GM12878 (cell line): Measurements from ENCODE around the gene ACP4. TPM values are rescaled to one million over a fixed set of nuclear protein-coding genes. Genes with fewer than 3 reads are reported as not detected.

Source experiments
- ATAC-seq: fragments of 200-7000 bp; cut with Tn5 transposase; 3 replicates; pipeline ENCODE4 v1.9.1; 2020; ENCODE audit warnings: mild to moderate bottlenecking, moderate library complexity
- BruUV-seq: library from RNA; stranded (reverse); fragments of 400-500 nt; replicated peaks from 2 replicates; lab custom pipeline; 2021; lab: Mats Ljungman, UMichigan
- CTCF ChIA-PET: fragments of 300-600 bp; sonication (Branson Sonifier 250); formaldehyde crosslinking; extraction: SDS; loops from one replicate; lab custom pipeline; 2021; ENCODE audit warnings: inconsistent platforms; lab: Yijun Ruan, JAX
- POLR2A ChIA-PET: fragments of 350-600 bp; formaldehyde crosslinking; extraction: SDS; loops from one replicate; lab custom pipeline; 2021; ENCODE audit warnings: inconsistent platforms; lab: Charles Lee
- RAD21 ChIA-PET: fragments of 300-600 bp; sonication (Branson Sonifier 250); formaldehyde crosslinking; loops from one replicate; lab custom pipeline; 2023; ENCODE audit warnings: antibody characterized with exemption; ENCODE audit not compliant: unreplicated experiment; lab: Charles Lee
- SMC1A ChIA-PET: fragments of 300-600 bp; sonication (Branson Sonifier 250); formaldehyde crosslinking; loops from one replicate; lab custom pipeline; 2023; ENCODE audit not compliant: unreplicated experiment, uncharacterized antibody; lab: Charles Lee
- DNase-seq: peaks from one replicate; pipeline ENCODE4 v3.0.0-alpha.2; 2011; ENCODE audit warnings: low read depth, low spot score
- FAIRE-seq: peaks from 3 replicates; lab custom pipeline; 2011; peaks lifted over from hg19 to GRCh38; lab: Jason Lieb, UNC
- H2AFZ ChIP-seq: 2 replicates; pipeline ENCODE4 v1.6.0; 2011; ENCODE audit warnings: low read depth, low read length, control low read depth; ENCODE audit not compliant: control insufficient read depth
- H3K27ac ChIP-seq: 2 replicates; pipeline ENCODE4 v1.5.1; 2011; ENCODE audit warnings: control low read depth; ENCODE audit not compliant: control insufficient read depth, insufficient read depth
- H3K27me3 ChIP-seq, 2 experiments: replicated peaks in 1 of 2; 2 replicates each; pipeline versions ENCODE4 v1.6.0 to v1.6.1; 2011; ENCODE audit warnings: low read length in 1 of 2; ENCODE audit not compliant: control insufficient read depth in 2 of 2, insufficient read depth in 2 of 2
- H3K36me3 ChIP-seq, 2 experiments: 2 replicates each; pipeline ENCODE4 v1.5.1; 2011; ENCODE audit warnings: low read length in 1 of 2; ENCODE audit not compliant: control insufficient read depth in 2 of 2, insufficient read depth in 2 of 2
- H3K4me1 ChIP-seq: 2 replicates; pipeline ENCODE4 v1.6.1; 2011; ENCODE audit warnings: mild to moderate bottlenecking, low read length, moderate library complexity, mixed read lengths; ENCODE audit not compliant: control insufficient read depth, insufficient read depth
- H3K4me2 ChIP-seq: 2 replicates; pipeline ENCODE4 v1.6.0; 2011; ENCODE audit warnings: control low read depth; ENCODE audit not compliant: control insufficient read depth, insufficient read depth
- H3K4me3 ChIP-seq: fragments of 200-600 bp; sonication (generic); 2 replicates; pipeline ENCODE4 v1.5.1; 2016
- H3K79me2 ChIP-seq: 2 replicates; pipeline ENCODE4 v1.6.0; 2011; ENCODE audit warnings: low read length; ENCODE audit not compliant: control insufficient read depth, insufficient read depth
- H3K9ac ChIP-seq: 2 replicates; pipeline ENCODE4 v1.8.0; 2011; ENCODE audit warnings: low read length, control low read depth, mixed read lengths; ENCODE audit not compliant: control insufficient read depth, insufficient read depth
- H3K9me3 ChIP-seq: replicated peaks from 3 replicates; pipeline ENCODE4 v1.5.1; 2011; ENCODE audit warnings: mild to moderate bottlenecking, low read length; ENCODE audit not compliant: control insufficient read depth, insufficient read depth
- H4K20me1 ChIP-seq: 2 replicates; pipeline ENCODE4 v1.6.0; 2011; ENCODE audit not compliant: control insufficient read depth, insufficient read depth
- BMI1 ChIP-seq: fragments of 450-650 bp; IDR thresholded peaks from 2 replicates; pipeline ENCODE4 v1.6.1; 2016; ENCODE audit warnings: mild to moderate bottlenecking, moderate library complexity, borderline replicate concordance
- IKZF2 ChIP-seq, 2 experiments: fragments of 450-650 bp; IDR thresholded peaks; 2 replicates each; pipeline ENCODE4 v1.6.1; 2017; ENCODE audit warnings: mild to moderate bottlenecking in 2 of 2, moderate library complexity in 2 of 2
- KAT2A ChIP-seq: conservative IDR thresholded peaks from 2 replicates; pipeline ENCODE4 v1.6.1; 2011; ENCODE audit warnings: low read depth, low read length; ENCODE audit not compliant: control insufficient read depth
- MTA3 ChIP-seq: IDR thresholded peaks from 2 replicates; pipeline ENCODE4 v1.6.1; 2012; ENCODE audit warnings: low read length, inconsistent platforms, borderline replicate concordance
- WRNIP1 ChIP-seq: IDR thresholded peaks from 2 replicates; pipeline ENCODE4 v1.6.1; 2011; ENCODE audit warnings: low read depth, low read length, improper control_type of control experiment, borderline replicate concordance
- WGBS: methylation state at CpG from one replicate; pipeline ENCODE4 v1.1.6; 2016; ENCODE audit warnings: low lambda C conversion rate; ENCODE audit not compliant: insufficient replicate concordance, insufficient coverage; ENCODE audit errors: missing lambda C conversion rate; 5-methylcytosine and 5-hydroxymethylcytosine counted together
- in situ Hi-C: fragments of 300-500 bp; cut with MboI; formaldehyde crosslinking; loops from 9 replicates; pipeline ENCODE4 v1.14.3; 2018; ENCODE audit warnings: mixed read lengths
- intact Hi-C: fragments of 100-400 bp; cut with micrococcal nuclease; formaldehyde crosslinking; loops from one replicate; pipeline ENCODE4 v1.14.2; 2022; ENCODE audit not compliant: unreplicated experiment
- polyA plus RNA-seq, 11 experiments: library from polyadenylated mRNA; depleted of rRNA in 4 of 11; unstranded in 6 of 11; stranded (reverse) in 5 of 11; fragments of >200 nt; fragmentation: Nextera tagmentation in 4 of 11; fragmentation: Illumina TruSeq in 1 of 11; extraction: Ambion mirVana in 4 of 11; extraction: Trizol in 1 of 11; gene quantifications; 1 replicate in 1 of 11; 2 replicates in 10 of 11; pipeline versions ENCODE4 v1.2.1 to v1.2.3, GENCODE V29; 2011 to 2016; ENCODE audit warnings: inconsistent platforms in 2 of 11, missing spikeins in 2 of 11, low read depth in 1 of 11
- total RNA-seq, 4 experiments: library from RNA; depleted of rRNA in 3 of 4; stranded (reverse); fragments of >200 nt in 3 of 4; fragmentation: Illumina TruSeq in 1 of 4; extraction: Trizol in 1 of 4; gene quantifications; 2 replicates each; pipeline versions ENCODE4 v1.2.1 to v1.2.3, GENCODE V29; 2013 to 2021
- TF ChIP-seq, protein P1 (sequence below): IDR thresholded peaks from 2 replicates; pipeline ENCODE4 v1.6.1; 2011; ENCODE audit warnings: borderline replicate concordance, low read depth, mild to moderate bottlenecking, moderate library complexity, mixed read lengths, low read length; ENCODE audit not compliant: insufficient read depth; ENCODE audit errors: extremely low read length

Gene ACP4
- total and polyA plus RNA-seq, 10 of the 15 experiments (the other 5 are each of a cell fraction or from before 2014, with no cell fraction given), result not detected

DNA sequence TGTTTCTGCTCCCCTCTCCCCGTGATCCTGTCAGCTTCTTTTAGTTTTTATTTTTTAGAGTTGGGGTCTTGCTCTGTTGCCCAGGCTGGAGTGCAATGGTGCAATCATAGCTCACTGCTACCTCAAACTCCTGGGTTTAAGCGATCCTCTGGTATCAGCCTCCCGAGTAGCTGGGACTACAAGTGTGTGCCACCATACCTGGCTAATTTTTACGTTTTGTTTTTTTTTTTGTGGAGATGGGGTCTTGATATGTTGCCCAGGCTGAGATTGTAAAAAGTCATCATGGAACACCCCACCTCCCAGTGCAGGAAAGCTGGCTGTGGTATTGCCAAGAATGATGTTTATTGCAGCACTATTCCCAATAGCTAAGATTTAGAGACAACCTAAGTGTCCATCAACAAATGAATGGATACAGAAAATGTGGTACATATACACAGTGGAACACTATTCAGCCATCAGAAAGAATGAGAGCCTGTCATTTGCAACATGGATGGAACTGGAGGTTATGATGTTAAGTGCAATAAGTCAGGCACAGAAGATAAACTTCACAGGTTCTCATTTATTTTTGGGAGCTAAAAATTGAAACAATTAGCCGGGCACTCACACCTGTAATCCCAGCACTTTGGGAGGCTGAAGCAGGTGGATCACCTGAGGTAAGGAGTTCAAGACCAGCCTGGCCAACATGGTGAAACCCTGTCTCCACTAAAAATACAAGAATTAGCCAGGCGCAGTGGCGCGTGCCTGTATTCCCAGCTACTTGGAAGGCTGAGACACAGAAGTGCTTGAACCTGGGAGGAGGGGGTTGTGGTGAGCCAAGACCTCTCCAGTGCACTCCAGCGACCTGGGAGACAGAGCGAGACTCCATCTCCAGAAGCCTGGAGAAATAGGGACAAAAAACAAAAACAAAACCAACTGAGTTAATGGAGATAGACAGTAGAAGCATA is 49.8 kb downstream of the ACP4 start:
- no peak for DNase-seq
- H3K27me3 ChIP-seq, result no peaks in the 10 kb centered on the region
- ChIA-PET SMC1A (interaction anchor here (4.6 kb wide), 1 partner anchor 81 kb away, joined by 37 read pairs; no protein-coding TSS in a partner anchor), POLR2A (interaction anchor here (0.7 to 1.7 kb wide), 2 partner anchors 25 to 84 kb away, joined by 3 to 5 read pairs; no protein-coding TSS in a partner anchor), RAD21 (interaction anchor here (1.4 to 4.6 kb wide), 2 partner anchors 66 to 81 kb away, joined by 4 to 41 read pairs; no protein-coding TSS in a partner anchor), CTCF (interaction anchor here (0.7 to 3.6 kb wide), 3 partner anchors 10 to 82 kb away, joined by 3 to 40 read pairs (median 3); no protein-coding TSS in a partner anchor)
- ATAC-seq, result no peak
- no peaks in the 10 kb centered on the region for H4K20me1 ChIP-seq
- H3K4me3 ChIP-seq, result no peak overlapping the region
- H3K79me2 ChIP-seq, result no peaks in the 10 kb centered on the region
- no peak overlapping the region for H2AFZ ChIP-seq
- no TSS peak for BruUV-seq
- WGBS, result 72% methylated on average over 10 of the region's 10 CpGs
- no peak overlapping the region for H3K9ac ChIP-seq
- no peak for FAIRE-seq
- in situ Hi-C loops (no loop called here), intact Hi-C loops (loop anchor here (5.0 kb wide), 1 partner anchor 57 kb away; no protein-coding TSS in a partner anchor)
- H3K36me3 ChIP-seq, result no peaks in the 10 kb centered on the region
- H3K4me2 ChIP-seq, result no peak overlapping the region
- no peak overlapping the region for H3K27ac ChIP-seq
- peaks cover 5% of the 10 kb centered on the region; the same call in 1 of the 2 replicates for H3K4me1 ChIP-seq
- H3K9me3 ChIP-seq, result no peaks in the 10 kb centered on the region; the same call in 2 of the 3 replicates
- no peak for TF ChIP-seq BMI1
- TF ChIP-seq, protein P1, sequence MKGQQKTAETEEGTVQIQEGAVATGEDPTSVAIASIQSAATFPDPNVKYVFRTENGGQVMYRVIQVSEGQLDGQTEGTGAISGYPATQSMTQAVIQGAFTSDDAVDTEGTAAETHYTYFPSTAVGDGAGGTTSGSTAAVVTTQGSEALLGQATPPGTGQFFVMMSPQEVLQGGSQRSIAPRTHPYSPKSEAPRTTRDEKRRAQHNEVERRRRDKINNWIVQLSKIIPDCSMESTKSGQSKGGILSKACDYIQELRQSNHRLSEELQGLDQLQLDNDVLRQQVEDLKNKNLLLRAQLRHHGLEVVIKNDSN, result no peak
- no peak for TF ChIP-seq MTA3
- no peak for TF ChIP-seq KAT2A
- no peak for TF ChIP-seq WRNIP1
- TF ChIP-seq IKZF2 (IDR thresholded peaks at IDR 0.05), result no peak
